Tibial nerve (tissue), 4 donors: ENCODE results near the gene TIMM23.

Experiments
- CTCF ChIP-seq, 5 experiments: fragments of 200-600 bp in 3 of 5; fragments of 450-650 bp in 2 of 5; sonication (generic) in 3 of 5; IDR thresholded peaks; one replicate each; pipeline ENCODE4 v1.5.1; 2016 to 2019; ENCODE audit warnings: antibody characterized with exemption in 5 of 5, mild to moderate bottlenecking in 3 of 5, moderate library complexity in 2 of 5
- EP300 ChIP-seq, 2 donors: sonication (generic); formaldehyde crosslinking; IDR thresholded peaks; one replicate each; pipeline ENCODE4 v1.6.1; 2017; ENCODE audit warnings: antibody characterized with exemption in 2 of 2, mild to moderate bottlenecking in 1 of 2

- TF ChIP-seq EP300 (IDR thresholded peaks at IDR 0.05) (no peak), CTCF (IDR thresholded peaks at IDR 0.05) (no peak)
These were observed 45.4 kb downstream of the TIMM23 start for GRCh38 chr10:46017733-46018132.
